Karpas-422 (cell line): ENCODE measurements around the gene ZNF169. TPM values are rescaled to one million over a fixed set of nuclear protein-coding genes. Genes with fewer than 3 reads are reported as not detected.
"Not testable (repeated sequence)": the region's sequence is repeated elsewhere in the genome, so short reads cannot be mapped to it uniquely, and the experiment has no call there.

Experiments used
- DNase-seq: peaks from one replicate; pipeline ENCODE4 v3.0.0-alpha.2; 2015
- H2AFZ ChIP-seq: fragments of 200-600 bp; sonication (generic); 2 replicates; pipeline ENCODE4 v1.6.1; 2014; ENCODE audit warnings: antibody characterized with exemption, low read length, mixed read lengths
- H3K27ac ChIP-seq: fragments of 200-600 bp; sonication (generic); 2 replicates; pipeline ENCODE4 v1.5.1; 2014; ENCODE audit warnings: mild to moderate bottlenecking, low read length, moderate library complexity
- H3K27me3 ChIP-seq: fragments of 200-600 bp; sonication (generic); 2 replicates; pipeline ENCODE4 v1.6.1; 2014; ENCODE audit warnings: low read length, mixed read lengths
- H3K36me3 ChIP-seq: fragments of 200-600 bp; sonication (generic); 2 replicates; pipeline ENCODE4 v1.6.1; 2014; ENCODE audit warnings: low read length, mixed read lengths; ENCODE audit not compliant: insufficient read depth
- H3K4me1 ChIP-seq: fragments of 200-600 bp; sonication (generic); 2 replicates; pipeline ENCODE4 v1.6.1; 2014; ENCODE audit warnings: mild to moderate bottlenecking, low read length, mixed read lengths
- H3K4me2 ChIP-seq: fragments of 200-600 bp; sonication (generic); 2 replicates; pipeline ENCODE4 v1.6.1; 2014; ENCODE audit warnings: low read length, low read depth, mild to moderate bottlenecking; ENCODE audit not compliant: poor library complexity, severe bottlenecking
- H3K4me3 ChIP-seq: fragments of 200-600 bp; sonication (generic); 2 replicates; pipeline ENCODE4 v1.5.1; 2014; ENCODE audit warnings: mild to moderate bottlenecking, antibody characterized with exemption, low read length, mixed read lengths
- H3K79me2 ChIP-seq: fragments of 200-600 bp; sonication (generic); 2 replicates; pipeline ENCODE4 v1.6.1; 2014; ENCODE audit warnings: mild to moderate bottlenecking, low read length, mixed read lengths
- H3K9ac ChIP-seq: fragments of 200-600 bp; sonication (generic); 2 replicates; pipeline ENCODE4 v1.6.0; 2014; ENCODE audit warnings: low read length
- H3K9me2 ChIP-seq: fragments of 200-600 bp; sonication (generic), shearing (Covaris generic); replicated peaks from 2 replicates; pipeline ENCODE4 v1.6.0; 2014; ENCODE audit warnings: mild to moderate bottlenecking, low read length, moderate library complexity; ENCODE audit not compliant: insufficient read depth
- H3K9me3 ChIP-seq: fragments of 300-700, 200-600 bp; sonication (generic); 2 replicates; pipeline ENCODE4 v1.6.1; 2014; ENCODE audit warnings: low read length, mixed read lengths
- H4K20me1 ChIP-seq: fragments of 200-600 bp; sonication (generic); 2 replicates; pipeline ENCODE4 v1.6.1; 2014; ENCODE audit warnings: mild to moderate bottlenecking, antibody characterized with exemption, low read length, low read depth; ENCODE audit not compliant: insufficient read depth
- total RNA-seq: library from RNA; depleted of rRNA; stranded (reverse); fragments of >200 nt; shearing (Covaris generic); gene quantifications from 2 replicates; pipeline ENCODE4 v1.2.3, GENCODE V29; 2014; ENCODE audit warnings: low replicate concordance

ZNF169 gene
- total RNA-seq, 1 experiment from 2014 or later: 37.8 TPM

GRCh38 chr9:94300470-94301301 lies 41.6 kb downstream of the ZNF169 start:
- H3K4me2 ChIP-seq: no peak overlapping the region
- H3K4me1 ChIP-seq: no peaks in the 10 kb centered on the region
- H3K27ac ChIP-seq: no peak overlapping the region
- no peak overlapping the region for H3K9ac ChIP-seq
- no peaks in the 10 kb centered on the region for H3K9me3 ChIP-seq
- no peaks in the 10 kb centered on the region for H3K79me2 ChIP-seq
- H4K20me1 ChIP-seq: no peaks in the 10 kb centered on the region
- no peak overlapping the region for H2AFZ ChIP-seq
- DNase-seq: no peak
- H3K4me3 ChIP-seq: no peak overlapping the region
- no peaks in the 10 kb centered on the region for H3K9me2 ChIP-seq
- H3K27me3 ChIP-seq: no peaks in the 10 kb centered on the region
- H3K36me3 ChIP-seq: peaks cover 3% of the 10 kb centered on the region; the same call in 1 of the 2 replicates

GRCh38 chr9:94301583-94301982 lies 42.5 kb downstream of the ZNF169 start:
- Histone ChIP-seq H3K4me2 (no peak overlapping the region), H3K27ac (no peak overlapping the region), H3K9me2 (no peaks in the 10 kb centered on the region), H2AFZ (no peak overlapping the region), H3K4me1 (no peaks in the 10 kb centered on the region), H3K36me3 (no peaks in the 10 kb centered on the region; the same call in 1 of the 2 replicates), H3K79me2 (no peaks in the 10 kb centered on the region), H3K27me3 (no peaks in the 10 kb centered on the region), H3K9me3 (no peaks in the 10 kb centered on the region), H3K4me3 (no peak overlapping the region), H3K9ac (no peak overlapping the region), H4K20me1 (no peaks in the 10 kb centered on the region)
- no peak for DNase-seq

GRCh38 chr9:94302426-94302825 lies 43.3 kb downstream of the ZNF169 start:
- Histone ChIP-seq H4K20me1 (no peaks in the 10 kb centered on the region), H3K4me1 (no peaks in the 10 kb centered on the region), H3K27me3 (no peaks in the 10 kb centered on the region), H3K9me2 (no peaks in the 10 kb centered on the region), H3K27ac (no peak overlapping the region), H3K79me2 (no peaks in the 10 kb centered on the region), H3K36me3 (no peaks in the 10 kb centered on the region; the same call in 1 of the 2 replicates), H3K4me3 (no peak overlapping the region), H3K4me2 (no peak overlapping the region), H3K9me3 (no peaks in the 10 kb centered on the region), H3K9ac (no peak overlapping the region), H2AFZ (no peak overlapping the region)
- DNase-seq: no peak

- no peak overlapping the region for H2AFZ ChIP-seq
These were observed 44.2 kb downstream of the ZNF169 start for GRCh38 chr9:94303321-94303720.

GRCh38 chr9:94315034-94315984 lies 56.2 kb downstream of the ZNF169 start:
- H3K79me2 ChIP-seq, H3K4me2 ChIP-seq, H3K9ac ChIP-seq, H2AFZ ChIP-seq, H3K4me3 ChIP-seq, H3K9me2 ChIP-seq, H3K27me3 ChIP-seq, H3K4me1 ChIP-seq, DNase-seq, H4K20me1 ChIP-seq, H3K9me3 ChIP-seq, H3K27ac ChIP-seq, H3K36me3 ChIP-seq: not testable (repeated sequence)

More at GRCh38 chr9:94303321-94303720, 44.2 kb downstream of the ZNF169 start:
- H3K4me1 ChIP-seq: no peaks in the 10 kb centered on the region
- no peaks in the 10 kb centered on the region for H3K27me3 ChIP-seq
- H3K4me2 ChIP-seq: no peak overlapping the region
- H3K36me3 ChIP-seq: no peaks in the 10 kb centered on the region
- H3K9me2 ChIP-seq: no peaks in the 10 kb centered on the region
- H3K79me2 ChIP-seq: no peaks in the 10 kb centered on the region
- DNase-seq: no peak
- no peak overlapping the region for H3K4me3 ChIP-seq
- no peak overlapping the region for H3K9ac ChIP-seq
- H3K9me3 ChIP-seq: no peaks in the 10 kb centered on the region
- no peaks in the 10 kb centered on the region for H4K20me1 ChIP-seq
- H3K27ac ChIP-seq: no peak overlapping the region

- not testable (repeated sequence) for H3K36me3 ChIP-seq, H3K9ac ChIP-seq, H3K9me3 ChIP-seq, DNase-seq, H3K27ac ChIP-seq, H2AFZ ChIP-seq, H3K27me3 ChIP-seq, H3K4me3 ChIP-seq, H3K4me1 ChIP-seq, H3K79me2 ChIP-seq, H3K9me2 ChIP-seq, H4K20me1 ChIP-seq, H3K4me2 ChIP-seq
These were observed 57.1 kb downstream of the ZNF169 start for GRCh38 chr9:94316236-94316635.

GRCh38 chr9:94317949-94318657 lies 59.0 kb downstream of the ZNF169 start:
- not testable (repeated sequence) for H4K20me1 ChIP-seq, H2AFZ ChIP-seq, H3K4me3 ChIP-seq, DNase-seq, H3K4me1 ChIP-seq, H3K79me2 ChIP-seq, H3K9me2 ChIP-seq, H3K4me2 ChIP-seq, H3K36me3 ChIP-seq, H3K27ac ChIP-seq, H3K27me3 ChIP-seq, H3K9me3 ChIP-seq, H3K9ac ChIP-seq
